GM20000 (cell line): ENCODE results near the gene DHX30.

ENCODE experiments used
- DNase-seq: peaks from one replicate; pipeline ENCODE4 v3.0.0; 2012; ENCODE audit warnings: low spot score
- TF ChIP-seq, protein P1 (sequence below): IDR thresholded peaks from 2 replicates; pipeline ENCODE4 v1.5.1; 2012; ENCODE audit warnings: mild to moderate bottlenecking, control low read depth; ENCODE audit errors: extremely low read depth, missing control alignments

Gene DHX30

GRCh38 chr3:47846186-47846879 is 43.4 kb downstream of the DHX30 start:
- TF ChIP-seq, protein P1, sequence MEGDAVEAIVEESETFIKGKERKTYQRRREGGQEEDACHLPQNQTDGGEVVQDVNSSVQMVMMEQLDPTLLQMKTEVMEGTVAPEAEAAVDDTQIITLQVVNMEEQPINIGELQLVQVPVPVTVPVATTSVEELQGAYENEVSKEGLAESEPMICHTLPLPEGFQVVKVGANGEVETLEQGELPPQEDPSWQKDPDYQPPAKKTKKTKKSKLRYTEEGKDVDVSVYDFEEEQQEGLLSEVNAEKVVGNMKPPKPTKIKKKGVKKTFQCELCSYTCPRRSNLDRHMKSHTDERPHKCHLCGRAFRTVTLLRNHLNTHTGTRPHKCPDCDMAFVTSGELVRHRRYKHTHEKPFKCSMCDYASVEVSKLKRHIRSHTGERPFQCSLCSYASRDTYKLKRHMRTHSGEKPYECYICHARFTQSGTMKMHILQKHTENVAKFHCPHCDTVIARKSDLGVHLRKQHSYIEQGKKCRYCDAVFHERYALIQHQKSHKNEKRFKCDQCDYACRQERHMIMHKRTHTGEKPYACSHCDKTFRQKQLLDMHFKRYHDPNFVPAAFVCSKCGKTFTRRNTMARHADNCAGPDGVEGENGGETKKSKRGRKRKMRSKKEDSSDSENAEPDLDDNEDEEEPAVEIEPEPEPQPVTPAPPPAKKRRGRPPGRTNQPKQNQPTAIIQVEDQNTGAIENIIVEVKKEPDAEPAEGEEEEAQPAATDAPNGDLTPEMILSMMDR = no peak
- DNase-seq = no peak

- TF ChIP-seq, protein P1 = no peak
Measured at GRCh38 chr3:47846880-47847248, 43.9 kb downstream of the DHX30 start.

DNA sequence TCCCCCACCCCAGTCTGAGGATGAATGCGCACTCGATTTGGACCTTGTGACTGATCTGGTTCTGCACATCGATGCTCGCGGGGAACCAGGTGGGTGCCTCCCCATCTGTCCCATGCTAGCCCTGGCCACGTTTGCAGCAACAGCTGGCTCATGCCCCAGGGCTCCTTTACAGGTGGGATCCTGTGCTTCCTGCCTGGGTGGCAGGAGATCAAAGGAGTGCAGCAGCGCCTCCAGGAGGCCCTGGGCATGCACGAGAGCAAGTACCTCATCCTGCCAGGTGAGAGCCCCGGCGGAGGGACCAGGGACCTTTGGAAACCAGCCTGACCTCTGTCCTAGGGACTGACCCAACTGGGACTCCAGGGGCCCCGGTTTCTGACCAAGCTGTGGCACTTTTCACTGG is 44.3 kb downstream of the DHX30 start:
- DNase-seq = no peak
- TF ChIP-seq, protein P1 = no peak

More at GRCh38 chr3:47846880-47847248, 43.9 kb downstream of the DHX30 start:
- DNase-seq = no peak

GRCh38 chr3:47847801-47848518 is 45.0 kb downstream of the DHX30 start:
- TF ChIP-seq, protein P1 = no peak
- no peak for DNase-seq

- TF ChIP-seq, protein P1 = no peak
- DNase-seq = no peak
Measured at GRCh38 chr3:47848599-47849117, 45.7 kb downstream of the DHX30 start.

GRCh38 chr3:47849186-47849698 is 46.3 kb downstream of the DHX30 start:
- TF ChIP-seq, protein P1 = no peak
- no peak for DNase-seq
